PFSK-1 (cell line): ENCODE data around the gene HPS1.

Source experiments
- POLR2AphosphoS5 ChIP-seq: IDR thresholded peaks from 2 replicates; pipeline ENCODE4 v1.6.1; 2012; ENCODE audit warnings: low read depth, mild to moderate bottlenecking, control low read depth, low read length, moderate library complexity
- TAF1 ChIP-seq: IDR thresholded peaks from 2 replicates; pipeline ENCODE4 v1.6.1; 2012; ENCODE audit warnings: low read length, control low read depth, borderline replicate concordance; ENCODE audit not compliant: insufficient read depth
- TF ChIP-seq, protein P1 (sequence below), 2 experiments: IDR thresholded peaks; 2 replicates each; pipeline versions ENCODE4 v1.6.1 to v1.8.0; 2011 to 2012; ENCODE audit warnings: low read depth in 2 of 2, low read length in 2 of 2, control low read depth in 1 of 2, inconsistent platforms in 1 of 2, mild to moderate bottlenecking in 1 of 2, moderate library complexity in 1 of 2; ENCODE audit not compliant: insufficient read depth in 1 of 2

DNA sequence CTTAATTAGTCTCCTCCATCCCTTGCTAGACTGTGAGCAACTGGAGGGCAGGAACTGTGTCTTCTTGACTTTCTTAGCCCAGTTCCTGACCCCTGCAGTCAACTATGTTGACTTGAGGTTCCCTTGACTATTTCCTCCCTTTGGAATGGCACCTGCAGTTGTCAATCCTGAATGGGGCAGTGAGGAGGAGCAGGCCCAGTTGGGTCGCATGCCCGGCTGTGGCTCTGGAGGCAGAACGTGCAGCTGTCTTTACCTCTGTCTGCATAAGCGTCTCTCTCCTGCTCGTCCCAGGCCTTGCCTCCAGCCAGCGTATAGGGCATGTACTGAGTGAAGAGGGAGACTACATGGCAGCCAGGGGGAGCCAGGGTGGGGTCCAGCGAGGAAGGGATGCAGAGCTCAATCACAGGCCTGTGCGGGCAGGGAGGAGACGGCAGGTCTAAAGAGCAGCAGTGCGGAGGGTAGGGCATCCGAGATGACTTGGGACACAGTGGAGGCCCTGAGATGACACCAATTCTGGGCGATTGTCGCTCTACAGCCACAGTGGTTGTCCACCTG lies 58.6 kb downstream of the HPS1 start:
- TF ChIP-seq POLR2AphosphoS5 (no peak), TAF1 (no peak)
- TF ChIP-seq, protein P1, sequence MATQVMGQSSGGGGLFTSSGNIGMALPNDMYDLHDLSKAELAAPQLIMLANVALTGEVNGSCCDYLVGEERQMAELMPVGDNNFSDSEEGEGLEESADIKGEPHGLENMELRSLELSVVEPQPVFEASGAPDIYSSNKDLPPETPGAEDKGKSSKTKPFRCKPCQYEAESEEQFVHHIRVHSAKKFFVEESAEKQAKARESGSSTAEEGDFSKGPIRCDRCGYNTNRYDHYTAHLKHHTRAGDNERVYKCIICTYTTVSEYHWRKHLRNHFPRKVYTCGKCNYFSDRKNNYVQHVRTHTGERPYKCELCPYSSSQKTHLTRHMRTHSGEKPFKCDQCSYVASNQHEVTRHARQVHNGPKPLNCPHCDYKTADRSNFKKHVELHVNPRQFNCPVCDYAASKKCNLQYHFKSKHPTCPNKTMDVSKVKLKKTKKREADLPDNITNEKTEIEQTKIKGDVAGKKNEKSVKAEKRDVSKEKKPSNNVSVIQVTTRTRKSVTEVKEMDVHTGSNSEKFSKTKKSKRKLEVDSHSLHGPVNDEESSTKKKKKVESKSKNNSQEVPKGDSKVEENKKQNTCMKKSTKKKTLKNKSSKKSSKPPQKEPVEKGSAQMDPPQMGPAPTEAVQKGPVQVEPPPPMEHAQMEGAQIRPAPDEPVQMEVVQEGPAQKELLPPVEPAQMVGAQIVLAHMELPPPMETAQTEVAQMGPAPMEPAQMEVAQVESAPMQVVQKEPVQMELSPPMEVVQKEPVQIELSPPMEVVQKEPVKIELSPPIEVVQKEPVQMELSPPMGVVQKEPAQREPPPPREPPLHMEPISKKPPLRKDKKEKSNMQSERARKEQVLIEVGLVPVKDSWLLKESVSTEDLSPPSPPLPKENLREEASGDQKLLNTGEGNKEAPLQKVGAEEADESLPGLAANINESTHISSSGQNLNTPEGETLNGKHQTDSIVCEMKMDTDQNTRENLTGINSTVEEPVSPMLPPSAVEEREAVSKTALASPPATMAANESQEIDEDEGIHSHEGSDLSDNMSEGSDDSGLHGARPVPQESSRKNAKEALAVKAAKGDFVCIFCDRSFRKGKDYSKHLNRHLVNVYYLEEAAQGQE (IDR thresholded peaks at IDR 0.05; ENCODE audit: insufficient read depth in 1 of 2, low read depth in 2 of 2, low read length in 2 of 2): no peak
